Mucosa of stomach (tissue), 1 donor: ENCODE measurements around the gene ZBP1.

Source experiments
- H3K27me3 ChIP-seq: one replicate; pipeline ENCODE4 v1.7.0; 2013; ENCODE audit warnings: mild to moderate bottlenecking, low read length; ENCODE audit not compliant: control insufficient read depth, insufficient read depth
- H3K36me3 ChIP-seq: one replicate; pipeline ENCODE4 v1.7.0; 2013; ENCODE audit warnings: low read length; ENCODE audit not compliant: control insufficient read depth, insufficient read depth
- H3K4me1 ChIP-seq: one replicate; pipeline ENCODE4 v1.7.0; 2013; ENCODE audit warnings: mild to moderate bottlenecking, low read length; ENCODE audit not compliant: control insufficient read depth, insufficient read depth
- H3K4me3 ChIP-seq: one replicate; pipeline ENCODE4 v1.7.0; 2013; ENCODE audit warnings: low read length
- H3K9ac ChIP-seq: one replicate; pipeline ENCODE4 v1.7.0; 2013; ENCODE audit warnings: mild to moderate bottlenecking, low read length, moderate library complexity
- H3K9me3 ChIP-seq: one replicate; pipeline ENCODE4 v1.7.0; 2013; ENCODE audit warnings: mild to moderate bottlenecking, low read length, moderate library complexity; ENCODE audit not compliant: control insufficient read depth
- donor health status: Pancreatic carcinoma.

The ZBP1 gene

GRCh38 chr20:57662456-57663240, 42.4 kb upstream of the ZBP1 start:
- no peaks in the 10 kb centered on the region for H3K27me3 ChIP-seq
- no peaks in the 10 kb centered on the region for H3K36me3 ChIP-seq
- no peaks in the 10 kb centered on the region for H3K9me3 ChIP-seq
- no peak overlapping the region for H3K9ac ChIP-seq
- no peak overlapping the region for H3K4me3 ChIP-seq
- H3K4me1 ChIP-seq: no peaks in the 10 kb centered on the region

GRCh38 chr20:57661746-57662455, 41.7 kb upstream of the ZBP1 start:
- Histone ChIP-seq H3K36me3 (no peaks in the 10 kb centered on the region), H3K9ac (no peak overlapping the region), H3K9me3 (no peaks in the 10 kb centered on the region), H3K27me3 (no peaks in the 10 kb centered on the region), H3K4me1 (no peaks in the 10 kb centered on the region), H3K4me3 (no peak overlapping the region)

- Histone ChIP-seq H3K4me1 (no peaks in the 10 kb centered on the region), H3K36me3 (no peaks in the 10 kb centered on the region), H3K9me3 (no peaks in the 10 kb centered on the region), H3K4me3 (no peak overlapping the region), H3K27me3 (no peaks in the 10 kb centered on the region), H3K9ac (no peak overlapping the region)
Observed at GRCh38 chr20:57660922-57661745, 40.9 kb upstream of the ZBP1 start.

- Histone ChIP-seq H3K4me1 (no peaks in the 10 kb centered on the region), H3K4me3 (no peak overlapping the region), H3K36me3 (no peaks in the 10 kb centered on the region), H3K9ac (no peak overlapping the region), H3K27me3 (no peaks in the 10 kb centered on the region), H3K9me3 (no peaks in the 10 kb centered on the region)
Observed at GRCh38 chr20:57660181-57660921, 40.1 kb upstream of the ZBP1 start.

- Histone ChIP-seq H3K4me1 (no peaks in the 10 kb centered on the region), H3K36me3 (no peaks in the 10 kb centered on the region), H3K27me3 (no peaks in the 10 kb centered on the region), H3K9ac (no peak overlapping the region), H3K9me3 (no peaks in the 10 kb centered on the region), H3K4me3 (no peak overlapping the region)
Observed at GRCh38 chr20:57659517-57660180, 39.4 kb upstream of the ZBP1 start.

GRCh38 chr20:57658833-57659516, 38.7 kb upstream of the ZBP1 start:
- Histone ChIP-seq H3K4me3 (no peak overlapping the region), H3K9me3 (no peaks in the 10 kb centered on the region), H3K9ac (no peak overlapping the region), H3K36me3 (no peaks in the 10 kb centered on the region), H3K27me3 (no peaks in the 10 kb centered on the region), H3K4me1 (no peaks in the 10 kb centered on the region)

GRCh38 chr20:57658447-57658832, 38.2 kb upstream of the ZBP1 start:
- Histone ChIP-seq H3K27me3 (no peaks in the 10 kb centered on the region), H3K9me3 (no peaks in the 10 kb centered on the region), H3K36me3 (no peaks in the 10 kb centered on the region), H3K4me1 (no peaks in the 10 kb centered on the region), H3K9ac (no peak overlapping the region), H3K4me3 (no peak overlapping the region)

- Histone ChIP-seq H3K4me3 (no peak overlapping the region), H3K9me3 (no peaks in the 10 kb centered on the region), H3K4me1 (no peaks in the 10 kb centered on the region), H3K27me3 (no peaks in the 10 kb centered on the region), H3K36me3 (no peaks in the 10 kb centered on the region), H3K9ac (no peak overlapping the region)
Observed at GRCh38 chr20:57657535-57658446, 37.6 kb upstream of the ZBP1 start.

GRCh38 chr20:57656821-57657534, 36.8 kb upstream of the ZBP1 start:
- Histone ChIP-seq H3K4me1 (no peaks in the 10 kb centered on the region), H3K9ac (no peak overlapping the region), H3K4me3 (no peak overlapping the region), H3K27me3 (no peaks in the 10 kb centered on the region), H3K9me3 (no peaks in the 10 kb centered on the region), H3K36me3 (no peaks in the 10 kb centered on the region)

GRCh38 chr20:57656252-57656820, 36.1 kb upstream of the ZBP1 start:
- Histone ChIP-seq H3K36me3 (no peaks in the 10 kb centered on the region), H3K9me3 (no peaks in the 10 kb centered on the region), H3K4me1 (no peaks in the 10 kb centered on the region), H3K27me3 (no peaks in the 10 kb centered on the region), H3K4me3 (no peak overlapping the region), H3K9ac (no peak overlapping the region)
